HL-60 (cell line): ENCODE data around the gene GABBR2.

Source experiments
- DNase-seq, 2 experiments: peaks; one replicate each; pipeline ENCODE4 v3.0.0-alpha.2; 2010 to 2020; ENCODE audit warnings: low read depth in 1 of 2, low spot score in 1 of 2
- H3K27ac ChIP-seq: fragments of 250-450 bp; sonication (Bioruptor Pico); replicated peaks from 2 replicates; pipeline ENCODE4 v1.5.1; 2020; ENCODE audit warnings: mild to moderate bottlenecking, moderate library complexity
- H3K27me3 ChIP-seq: fragments of 250-450 bp; sonication (Bioruptor Pico); 2 replicates; pipeline ENCODE4 v1.5.1; 2021; ENCODE audit warnings: mild to moderate bottlenecking, moderate library complexity; ENCODE audit not compliant: insufficient read depth, poor library complexity, severe bottlenecking
- H3K4me3 ChIP-seq: replicated peaks from 2 replicates; pipeline ENCODE4 v1.5.1; 2011; ENCODE audit warnings: mild to moderate bottlenecking, control low read depth, low read length; ENCODE audit not compliant: insufficient read depth
- CTCF ChIP-seq: IDR thresholded peaks from one replicate; pipeline ENCODE4 v1.5.1; 2011; ENCODE audit warnings: low read length, control low read depth, inconsistent platforms; ENCODE audit not compliant: insufficient read depth
- GABPA ChIP-seq: IDR thresholded peaks from 2 replicates; pipeline ENCODE4 v1.6.1; 2012; ENCODE audit warnings: low read depth
- POLR2AphosphoS5 ChIP-seq: IDR thresholded peaks from 2 replicates; pipeline ENCODE4 v1.6.1; 2012; ENCODE audit warnings: low read depth
- REST ChIP-seq: IDR thresholded peaks from 2 replicates; pipeline ENCODE4 v1.6.1; 2012; ENCODE audit warnings: low read depth; ENCODE audit not compliant: insufficient replicate concordance
- SPI1 ChIP-seq: IDR thresholded peaks from 2 replicates; pipeline ENCODE4 v1.6.1; 2012; ENCODE audit warnings: low read depth, mild to moderate bottlenecking, borderline replicate concordance

Gene GABBR2

DNA sequence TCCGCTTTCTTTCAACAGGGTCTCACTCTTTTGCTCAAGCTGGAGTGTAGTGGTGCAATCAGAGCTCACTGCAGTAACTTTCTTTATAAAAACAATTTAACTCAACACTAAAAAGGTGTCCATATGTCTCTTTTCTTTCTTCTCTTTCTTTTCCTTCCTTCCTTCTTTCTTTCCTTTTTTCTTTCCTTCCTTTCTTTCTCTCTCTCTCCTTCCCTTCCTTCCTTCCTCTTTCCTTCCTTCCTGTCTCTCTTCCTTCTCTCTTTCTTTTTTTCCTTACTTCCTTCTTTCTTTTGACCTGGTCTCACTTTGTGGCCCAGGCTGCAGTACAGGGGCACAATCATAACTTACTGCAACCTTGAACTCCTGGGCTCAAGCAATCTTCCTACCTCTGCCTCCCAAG lies 427.5 kb downstream of the GABBR2 start:
- DNase-seq, result no peak
- no peak overlapping the region for H3K4me3 ChIP-seq
- TF ChIP-seq REST (no peak), POLR2AphosphoS5 (no peak), SPI1 (no peak), GABPA (no peak), CTCF (no peak)
- H3K27me3 ChIP-seq, result no peaks in the 10 kb centered on the region
- no peak overlapping the region for H3K27ac ChIP-seq

DNA sequence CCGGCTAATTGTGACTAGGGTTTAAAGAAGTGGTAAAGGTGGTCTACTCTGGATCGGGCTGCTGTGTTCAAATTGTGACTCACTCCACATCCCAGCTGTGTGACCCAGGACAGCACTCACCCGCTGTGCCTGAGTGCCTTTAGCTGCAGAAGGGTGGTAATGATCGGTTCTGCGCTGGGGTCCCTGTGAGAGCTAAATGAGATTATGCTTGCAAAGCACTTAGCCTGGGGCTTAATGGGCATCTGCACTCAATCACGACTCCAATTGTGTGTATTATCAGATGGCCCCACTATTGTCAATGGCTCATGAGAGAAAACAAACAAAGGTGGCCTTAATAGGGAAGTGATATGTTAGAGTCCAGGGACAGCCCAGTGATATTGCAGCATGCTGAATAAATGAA lies 428.2 kb downstream of the GABBR2 start:
- no peak overlapping the region for H3K27ac ChIP-seq
- H3K4me3 ChIP-seq, result no peak overlapping the region
- H3K27me3 ChIP-seq, result no peaks in the 10 kb centered on the region
- no peak for DNase-seq
- TF ChIP-seq CTCF (no peak), SPI1 (peak; percentile 2; the same call in 1 of the 2 replicates)

- DNase-seq, result no peak
- Histone ChIP-seq H3K4me3 (no peak overlapping the region), H3K27ac (no peak overlapping the region), H3K27me3 (no peaks in the 10 kb centered on the region)
- TF ChIP-seq POLR2AphosphoS5, result no peak
- TF ChIP-seq CTCF, result no peak
- TF ChIP-seq REST, result no peak
- no peak for TF ChIP-seq SPI1
- no peak for TF ChIP-seq GABPA
Measured at GRCh38 chr9:98280162-98280561, 428.6 kb downstream of the GABBR2 start.

GRCh38 chr9:98276907-98277469 lies 431.7 kb downstream of the GABBR2 start:
- DNase-seq, result no peak
- Histone ChIP-seq H3K4me3 (no peak overlapping the region), H3K27ac (no peak overlapping the region), H3K27me3 (no peaks in the 10 kb centered on the region)
- TF ChIP-seq POLR2AphosphoS5 (no peak), REST (no peak), SPI1 (no peak), CTCF (no peak), GABPA (no peak)
